ENCODE data around the gene ATOX1. TPM values are rescaled to one million over a fixed set of nuclear protein-coding genes. Genes with fewer than 3 reads are reported as not detected.
"Not testable (repeated sequence)": the region's sequence is repeated elsewhere in the genome, so short reads cannot be mapped to it uniquely, and the experiment has no call there.

The ATOX1 gene
- total RNA-seq, 1 donor from 2014 or later: 72.9 TPM

DNA sequence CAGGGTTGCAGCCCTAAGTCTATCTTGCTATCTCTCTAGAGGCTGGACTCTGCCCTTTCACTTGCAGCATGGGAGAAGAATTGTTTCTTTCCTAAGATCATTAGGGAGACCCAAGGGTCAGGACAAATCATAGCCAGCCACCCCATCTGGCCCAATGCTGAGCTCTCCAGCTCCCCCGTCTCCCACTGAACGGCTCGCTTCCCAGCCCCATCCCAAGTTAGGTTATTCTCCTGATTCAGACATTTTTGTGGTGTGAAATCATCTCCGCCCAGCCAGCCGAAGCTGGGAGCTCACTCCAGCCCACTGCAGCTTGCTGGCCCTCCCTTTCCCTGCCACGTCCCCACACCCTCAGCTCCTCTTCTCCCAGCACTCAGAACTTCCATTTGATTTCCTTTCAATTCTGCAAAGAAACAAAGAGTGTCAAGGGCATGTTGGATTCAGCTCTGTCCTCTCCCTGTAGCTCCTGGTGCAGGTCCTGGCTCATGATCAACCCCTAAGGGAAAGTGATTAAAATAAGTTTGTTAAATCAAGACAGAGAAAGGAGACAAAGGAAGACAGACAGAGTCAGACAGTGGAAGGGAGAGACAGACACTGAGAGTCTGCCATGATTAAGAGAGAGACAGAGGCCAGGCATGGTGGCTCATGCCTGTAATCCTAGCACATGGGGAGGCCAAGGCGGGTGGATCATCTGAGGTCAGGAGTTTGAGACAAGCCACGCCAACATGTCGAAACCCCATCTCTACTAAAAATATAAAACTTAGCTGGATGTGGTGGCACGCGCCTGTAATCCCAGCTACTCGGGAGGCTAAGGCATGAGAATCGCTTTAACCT lies 59.1 kb downstream of the ATOX1 start:
- no peak for DNase-seq (ENCODE audit: low spot score)

GRCh38 chr5:151698081-151698480 lies 60.4 kb downstream of the ATOX1 start:
- DNase-seq (ENCODE audit: low spot score); ATAC-seq: not testable (repeated sequence)

More for the DNA sequence above, 59.1 kb downstream of the ATOX1 start:
- ATAC-seq: peak; percentile 62

GRCh38 chr5:151697452-151697851 lies 61.0 kb downstream of the ATOX1 start:
- DNase-seq (ENCODE audit: low spot score): no peak

GRCh38 chr5:151696470-151697061 lies 61.9 kb downstream of the ATOX1 start:
- DNase-seq (ENCODE audit: low spot score) (no peak), ATAC-seq (no peak)

More at GRCh38 chr5:151697452-151697851, 61.0 kb downstream of the ATOX1 start:
- ATAC-seq: no peak

GRCh38 chr5:151695464-151695863 lies 63.0 kb downstream of the ATOX1 start:
- DNase-seq (ENCODE audit: low spot score) (no peak), ATAC-seq (no peak)

DNA sequence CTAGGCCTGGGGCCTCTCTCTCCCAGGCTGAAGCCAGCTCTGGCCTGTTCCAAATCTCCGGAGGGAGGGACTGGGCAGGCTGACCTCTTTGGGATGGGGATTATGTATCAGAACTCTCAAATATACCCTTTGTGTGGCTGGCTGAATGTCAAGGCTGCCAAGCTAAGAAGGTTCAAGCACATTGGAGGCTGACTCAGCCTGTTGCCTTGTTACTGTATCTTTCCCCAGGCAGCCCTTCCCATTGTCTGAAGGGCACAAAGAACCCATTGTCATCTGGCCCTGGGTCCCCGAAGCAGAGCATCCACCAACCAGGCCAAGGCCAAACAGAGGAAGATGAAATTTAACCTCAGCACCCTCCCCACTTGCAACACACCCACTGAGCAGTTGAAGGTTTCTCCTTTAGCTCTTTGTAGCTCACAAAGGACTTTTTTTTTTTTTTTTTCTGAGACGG lies 64.4 kb downstream of the ATOX1 start:
- ATAC-seq: no peak
- DNase-seq (ENCODE audit: low spot score): no peak

Other genes with a start within 250 kb of the ATOX1 start
- gene FAT2, start 167.3 kb downstream of the ATOX1 start, total RNA-seq: not detected
- gene SPARC, start 71.7 kb downstream of the ATOX1 start, total RNA-seq: 90.7 TPM
- gene G3BP1, start 13.3 kb upstream of the ATOX1 start, total RNA-seq: 90.0 TPM
- not detected for gene GLRA1, start 166.2 kb upstream of the ATOX1 start, total RNA-seq